ENCODE results near the gene TMEM184B. TPM values are rescaled to one million over a fixed set of nuclear protein-coding genes. Genes with fewer than 3 reads are reported as not detected.

The TMEM184B gene
- total RNA-seq, 3 donors from 2014 or later (not counting 1 experiment from before 2014, with no cell fraction given): 58.1 to 72.5 (median 68.6) TPM

GRCh38 chr22:38255697-38256096 is 17.1 kb downstream of the TMEM184B start:
- H3K9me3 Mint-ChIP-seq: no peaks in the 10 kb centered on the region

GRCh38 chr22:38251341-38251692 is 21.5 kb downstream of the TMEM184B start:
- Histone ChIP-seq H3K4me1 (ENCODE audit: control insufficient read depth, insufficient read depth, low read length) (peaks cover 3% of the 10 kb centered on the region), H3K9me3 (ENCODE audit: control insufficient read depth, insufficient read depth, low read length) (peaks cover 6% of the 10 kb centered on the region), H3K4me3 (ENCODE audit: low read length) (no peak overlapping the region), H3K27ac (ENCODE audit: low read length) (no peak overlapping the region), H3K36me3 (ENCODE audit: control insufficient read depth, insufficient read depth, low read length) (peaks cover 12% of the 10 kb centered on the region), H3K27me3 (ENCODE audit: control insufficient read depth, insufficient read depth, low read length) (no peaks in the 10 kb centered on the region)
- Mint-ChIP-seq H3K4me1 (peaks cover 23 to 37% of the 10 kb centered on the region in 2 donors), H3K4me3 (no peak overlapping the region), H3K27me3 (ENCODE audit: low read depth in 2 of 2) (no peaks in the 10 kb centered on the region), H3K36me3 (peaks cover 6% of the 10 kb centered on the region), H3K9me3 (no peaks in the 10 kb centered on the region), H3K27ac (no peak overlapping the region)
- WGBS (ENCODE audit: insufficient coverage): 95% methylated on average over 7 of the region's 7 CpGs
- TF ChIP-seq CTCF (IDR thresholded peaks at IDR 0.05): no peak
- no peak for ATAC-seq
- no peak for DNase-seq
- intact Hi-C loops (cut with micrococcal nuclease): no loop called here

More at GRCh38 chr22:38255697-38256096, 17.1 kb downstream of the TMEM184B start:
- intact Hi-C loops (cut with micrococcal nuclease): no loop called here
- 87% methylated on average over 2 of the region's 2 CpGs for WGBS (ENCODE audit: insufficient coverage)
- H3K4me1 Mint-ChIP-seq: peaks cover 21 to 35% of the 10 kb centered on the region in 2 donors
- peak overlapping the region in 1 of 2 donors; percentile 30 for H3K27ac Mint-ChIP-seq
- no peak overlapping the region for H3K4me3 Mint-ChIP-seq
- DNase-seq (no peak), ATAC-seq (peak in 1 of 3 donors; percentile 55)
- Histone ChIP-seq H3K4me3 (ENCODE audit: low read length) (no peak overlapping the region), H3K9me3 (ENCODE audit: control insufficient read depth, insufficient read depth, low read length) (no peaks in the 10 kb centered on the region), H3K36me3 (ENCODE audit: control insufficient read depth, insufficient read depth, low read length) (no peaks in the 10 kb centered on the region), H3K27me3 (ENCODE audit: control insufficient read depth, insufficient read depth, low read length) (no peaks in the 10 kb centered on the region), H3K4me1 (ENCODE audit: control insufficient read depth, insufficient read depth, low read length) (peaks cover 20% of the 10 kb centered on the region), H3K27ac (ENCODE audit: low read length) (no peak overlapping the region)
- no peaks in the 10 kb centered on the region for H3K27me3 Mint-ChIP-seq (ENCODE audit: low read depth in 2 of 2)
- H3K36me3 Mint-ChIP-seq: no peaks in the 10 kb centered on the region
- TF ChIP-seq CTCF (IDR thresholded peaks at IDR 0.05): no peak

GRCh38 chr22:38250643-38251340 is 22.0 kb downstream of the TMEM184B start:
- no peak overlapping the region for H3K27ac Mint-ChIP-seq
- H3K27me3 Mint-ChIP-seq (ENCODE audit: low read depth in 2 of 2): no peaks in the 10 kb centered on the region
- Histone ChIP-seq H3K9me3 (ENCODE audit: control insufficient read depth, insufficient read depth, low read length) (peaks cover 6% of the 10 kb centered on the region), H3K27me3 (ENCODE audit: control insufficient read depth, insufficient read depth, low read length) (no peaks in the 10 kb centered on the region), H3K36me3 (ENCODE audit: control insufficient read depth, insufficient read depth, low read length) (peaks cover 17% of the 10 kb centered on the region), H3K4me1 (ENCODE audit: control insufficient read depth, insufficient read depth, low read length) (peaks cover 6% of the 10 kb centered on the region), H3K27ac (ENCODE audit: low read length) (no peak overlapping the region), H3K4me3 (ENCODE audit: low read length) (no peak overlapping the region)
- H3K4me3 Mint-ChIP-seq: no peak overlapping the region
- H3K4me1 Mint-ChIP-seq: peaks cover 23 to 34% of the 10 kb centered on the region in 2 donors
- 86% methylated on average over 13 of the region's 13 CpGs for WGBS (ENCODE audit: insufficient coverage)
- TF ChIP-seq CTCF (IDR thresholded peaks at IDR 0.05): no peak
- peaks cover 6% of the 10 kb centered on the region for H3K36me3 Mint-ChIP-seq
- peak in 1 of 3 donors; percentile 57 for ATAC-seq
- no peaks in the 10 kb centered on the region for H3K9me3 Mint-ChIP-seq
- no peak for DNase-seq
- intact Hi-C loops (cut with micrococcal nuclease): no loop called here
